Dedifferentiated amniotic fluid mesenchymal stem cell (primary cell): ENCODE measurements around the gene TBC1D2B.

ENCODE experiments used
- DNase-seq: peaks from one replicate; pipeline ENCODE4 v3.0.0-alpha.2; 2016; ENCODE audit errors: extremely low spot score

Gene TBC1D2B

GRCh38 chr15:78097667-78098066 is 20.2 kb upstream of the TBC1D2B start:
- DNase-seq = no peak

- DNase-seq = peak; percentile 90
Measured at GRCh38 chr15:78093242-78094020, 15.9 kb upstream of the TBC1D2B start.

- no peak for DNase-seq
Measured at GRCh38 chr15:78092261-78093041, 14.9 kb upstream of the TBC1D2B start, which contains the start of gene SH2D7. Gene SH2D7 (plus strand): TSS chr15:78092561. CDS start chr15:78092585, 24 bp downstream.

- DNase-seq = no peak
Measured at GRCh38 chr15:78090422-78091063, 13.0 kb upstream of the TBC1D2B start.

- no peak for DNase-seq
Measured at GRCh38 chr15:78088773-78089080, 11.2 kb upstream of the TBC1D2B start.

GRCh38 chr15:78087951-78088772 is 10.7 kb upstream of the TBC1D2B start:
- no peak for DNase-seq

GRCh38 chr15:78085928-78086327 is 8.4 kb upstream of the TBC1D2B start:
- DNase-seq = peak; percentile 95

GRCh38 chr15:78084449-78084750 is 6.9 kb upstream of the TBC1D2B start:
- no peak for DNase-seq

GRCh38 chr15:78083687-78084448 is 6.4 kb upstream of the TBC1D2B start:
- no peak for DNase-seq

GRCh38 chr15:78083186-78083585 is 5.7 kb upstream of the TBC1D2B start:
- no peak for DNase-seq

- no peak for DNase-seq
Measured at GRCh38 chr15:78082743-78083110, 5.2 kb upstream of the TBC1D2B start.

GRCh38 chr15:78082106-78082742 is 4.7 kb upstream of the TBC1D2B start:
- DNase-seq = no peak

- DNase-seq = no peak
Measured at GRCh38 chr15:78080088-78080460, 2.6 kb upstream of the TBC1D2B start.

- no peak for DNase-seq
Measured at GRCh38 chr15:78079298-78080087, 2.0 kb upstream of the TBC1D2B start.

GRCh38 chr15:78077871-78078210 is 330 bp upstream of the TBC1D2B start:
- no peak for DNase-seq

GRCh38 chr15:78076231-78077052 is 1.1 kb downstream of the TBC1D2B start:
- no peak for DNase-seq

- peak; percentile 74 for DNase-seq
Measured at GRCh38 chr15:78075490-78076230, 1.9 kb downstream of the TBC1D2B start.

GRCh38 chr15:78073046-78073787 is 4.3 kb downstream of the TBC1D2B start:
- no peak for DNase-seq
